H9 (cell line): ENCODE measurements around the gene CDK12. TPM values are rescaled to one million over a fixed set of nuclear protein-coding genes. Genes with fewer than 3 reads are reported as not detected.

Experiments used
- DNase-seq: peaks from one replicate; pipeline ENCODE4 v3.0.0-alpha.2; 2017
- H2AFZ ChIP-seq: one replicate; pipeline ENCODE4 v1.6.1; 2013; ENCODE audit warnings: mild to moderate bottlenecking, low read length, control low read depth, moderate library complexity
- H2AK5ac ChIP-seq: 2 replicates; pipeline ENCODE4 v1.6.1; 2013; ENCODE audit warnings: low read length, control low read depth, mixed read lengths; ENCODE audit not compliant: insufficient read length
- H2BK120ac ChIP-seq: one replicate; pipeline ENCODE4 v1.6.1; 2013; ENCODE audit warnings: low read depth, mild to moderate bottlenecking, low read length, control low read depth, inconsistent platforms; ENCODE audit not compliant: poor library complexity, severe bottlenecking
- H2BK12ac ChIP-seq: 2 replicates; pipeline ENCODE4 v1.6.1; 2013; ENCODE audit warnings: low read length, control low read depth, mixed read lengths, low read depth; ENCODE audit not compliant: insufficient read length
- H2BK15ac ChIP-seq: 2 replicates; pipeline ENCODE4 v1.6.1; 2013; ENCODE audit warnings: low read depth, low read length, control low read depth
- H2BK20ac ChIP-seq: one replicate; pipeline ENCODE4 v1.6.1; 2013; ENCODE audit warnings: low read depth, mild to moderate bottlenecking, low read length, control low read depth, inconsistent platforms; ENCODE audit not compliant: poor library complexity, severe bottlenecking
- H2BK5ac ChIP-seq: 2 replicates; pipeline ENCODE4 v1.6.1; 2013; ENCODE audit warnings: low read length, control low read depth, mixed read lengths; ENCODE audit not compliant: insufficient read length
- H3K14ac ChIP-seq: 2 replicates; pipeline ENCODE4 v1.6.1; 2013; ENCODE audit warnings: low read length, control low read depth; ENCODE audit not compliant: insufficient read depth
- H3K18ac ChIP-seq: 2 replicates; pipeline ENCODE4 v1.6.1; 2013; ENCODE audit warnings: low read depth, mild to moderate bottlenecking, mixed read lengths, low read length, control low read depth; ENCODE audit not compliant: insufficient read length
- H3K23ac ChIP-seq: 2 replicates; pipeline ENCODE4 v1.6.1; 2013; ENCODE audit warnings: low read length, control low read depth, mixed read lengths, low read depth; ENCODE audit not compliant: insufficient read length
- H3K23me2 ChIP-seq: 2 replicates; pipeline ENCODE4 v1.6.1; 2013; ENCODE audit warnings: low read depth, mild to moderate bottlenecking, mixed read lengths, low read length, control low read depth; ENCODE audit not compliant: insufficient read length, poor library complexity, severe bottlenecking
- H3K27ac ChIP-seq: 2 replicates; pipeline ENCODE4 v1.5.1; 2013; ENCODE audit warnings: low read length, control low read depth, mixed read lengths, low read depth; ENCODE audit not compliant: insufficient read length
- H3K27me3 ChIP-seq: 2 replicates; pipeline ENCODE4 v1.6.1; 2013; ENCODE audit warnings: low read length, control low read depth, inconsistent platforms; ENCODE audit not compliant: insufficient read depth
- H3K4ac ChIP-seq: 2 replicates; pipeline ENCODE4 v1.6.1; 2013; ENCODE audit warnings: low read depth, mild to moderate bottlenecking, control low read depth, inconsistent platforms, low read length, moderate library complexity
- H3K4me1 ChIP-seq: 2 replicates; pipeline ENCODE4 v1.6.1; 2013; ENCODE audit warnings: low read length, control low read depth, inconsistent platforms; ENCODE audit not compliant: insufficient read depth
- H3K4me2 ChIP-seq: 2 replicates; pipeline ENCODE4 v1.6.1; 2013; ENCODE audit warnings: low read length, control low read depth, mixed read lengths; ENCODE audit not compliant: insufficient read length, insufficient read depth
- H3K56ac ChIP-seq: 2 replicates; pipeline ENCODE4 v1.6.1; 2013; ENCODE audit warnings: low read depth, mild to moderate bottlenecking, mixed read lengths, low read length, control low read depth; ENCODE audit not compliant: insufficient read length
- H3K79me1 ChIP-seq: 2 replicates; pipeline ENCODE4 v1.6.1; 2013; ENCODE audit warnings: low read depth, mild to moderate bottlenecking, moderate library complexity, low read length, control low read depth, inconsistent platforms; ENCODE audit not compliant: insufficient read depth, poor library complexity, severe bottlenecking
- H3K79me2 ChIP-seq: 2 replicates; pipeline ENCODE4 v1.6.1; 2013; ENCODE audit warnings: low read length, control low read depth, inconsistent platforms; ENCODE audit not compliant: insufficient read depth
- H3K9ac ChIP-seq: 2 replicates; pipeline ENCODE4 v1.6.1; 2013; ENCODE audit warnings: low read length, control low read depth, mixed read lengths; ENCODE audit not compliant: insufficient read length; ENCODE audit errors: extremely low read depth
- H3K9me3 ChIP-seq: one replicate; pipeline ENCODE4 v1.6.1; 2013; ENCODE audit warnings: low read depth, low read length, inconsistent platforms; ENCODE audit not compliant: control insufficient read depth
- H3T11ph ChIP-seq: one replicate; pipeline ENCODE4 v1.6.1; 2013; ENCODE audit warnings: mild to moderate bottlenecking, low read length, control low read depth, inconsistent platforms
- H4K20me1 ChIP-seq: one replicate; pipeline ENCODE4 v1.6.1; 2013; ENCODE audit not compliant: control insufficient read depth, insufficient read length, insufficient read depth
- H4K5ac ChIP-seq: 2 replicates; pipeline ENCODE4 v1.6.1; 2013; ENCODE audit warnings: low read depth, mild to moderate bottlenecking, mixed read lengths, low read length, control low read depth; ENCODE audit not compliant: insufficient read length
- H4K8ac ChIP-seq: replicated peaks from 2 replicates; pipeline ENCODE4 v1.6.1; 2013; ENCODE audit warnings: low read length, control low read depth, mixed read lengths, low read depth; ENCODE audit not compliant: insufficient read length
- H4K91ac ChIP-seq: 2 replicates; pipeline ENCODE4 v1.6.1; 2013; ENCODE audit warnings: low read depth, mild to moderate bottlenecking, moderate library complexity, mixed read lengths, low read length, control low read depth; ENCODE audit not compliant: insufficient read length
- H3K27ac Mint-ChIP-seq, 3 experiments: 2 replicates in 2 of 3; 3 replicates in 1 of 3; pipeline ENCODE4 v1.8.0; 2020 to 2021; ENCODE audit warnings: mixed read lengths in 3 of 3, mild to moderate bottlenecking in 1 of 3, moderate library complexity in 1 of 3
- H3K27me3 Mint-ChIP-seq: 2 replicates; pipeline ENCODE4 v1.8.0; 2021; ENCODE audit warnings: low read depth, mild to moderate bottlenecking, moderate library complexity, mixed read lengths
- H3K36me3 Mint-ChIP-seq, 3 experiments: 2 replicates in 2 of 3; 3 replicates in 1 of 3; pipeline ENCODE4 v1.8.0; 2020 to 2021; ENCODE audit warnings: low read depth in 3 of 3, mixed read lengths in 3 of 3; ENCODE audit not compliant: insufficient read depth in 1 of 3
- H3K4me1 Mint-ChIP-seq, 2 experiments: 2 replicates each; pipeline ENCODE4 v1.8.0; 2020; ENCODE audit warnings: mixed read lengths in 2 of 2
- H3K4me3 Mint-ChIP-seq, 2 experiments: 2 replicates in 1 of 2; 3 replicates in 1 of 2; pipeline ENCODE4 v1.8.0; 2020 to 2021; ENCODE audit warnings: mild to moderate bottlenecking in 2 of 2, mixed read lengths in 2 of 2, moderate library complexity in 1 of 2
- H3K9me3 Mint-ChIP-seq, 2 experiments: 2 replicates in 1 of 2; 3 replicates in 1 of 2; pipeline ENCODE4 v1.8.0; 2020; ENCODE audit warnings: mild to moderate bottlenecking in 2 of 2, mixed read lengths in 2 of 2, moderate library complexity in 1 of 2
- WGBS: extraction: QIAGEN DNeasy Blood & Tissue Kit; methylation state at CpG from one replicate; pipeline ENCODE4 v1.1.7; 2013; ENCODE audit warnings: missing lambda C conversion rate, low lambda C conversion rate, mixed read lengths; ENCODE audit not compliant: insufficient read length; ENCODE audit errors: extremely low coverage; 5-methylcytosine and 5-hydroxymethylcytosine counted together
- total RNA-seq: library from RNA; stranded (reverse); gene quantifications from 2 replicates; pipeline ENCODE4 v1.2.1, GENCODE V29; 2021
- TF ChIP-seq, protein P1 (sequence below): fragments of 200-600 bp; sonication (generic); conservative IDR thresholded peaks from 3 replicates; pipeline ENCODE4 v1.8.0; 2021; ENCODE audit warnings: antibody characterized with exemption, mild to moderate bottlenecking

CDK12 gene
- total RNA-seq, 1 experiment from 2014 or later = 87.6 TPM

GRCh38 chr17:39416141-39416540 is 45.1 kb upstream of the CDK12 start:
- H3K56ac ChIP-seq = no peak overlapping the region
- H3K27me3 Mint-ChIP-seq = no peaks in the 10 kb centered on the region
- H3K79me2 ChIP-seq = no peaks in the 10 kb centered on the region
- H3K9ac ChIP-seq = no peak overlapping the region
- no peak overlapping the region for H2BK15ac ChIP-seq
- no peak overlapping the region for H2BK12ac ChIP-seq
- H3K14ac ChIP-seq = no peak overlapping the region
- DNase-seq = no peak
- no peaks in the 10 kb centered on the region for H3K9me3 ChIP-seq
- no CpG with 5 or more reads among the region's 1 CpG for WGBS
- H2AK5ac ChIP-seq = no peak overlapping the region
- no peak overlapping the region for H3K4me2 ChIP-seq
- H3K4ac ChIP-seq = no peak overlapping the region
- H2AFZ ChIP-seq = no peak overlapping the region
- H3K4me1 Mint-ChIP-seq = no peaks in the 10 kb centered on the region
- H3K36me3 Mint-ChIP-seq = peaks cover 27 to 80% (median 61%) of the 10 kb centered on the region in 3 experiments
- H3K18ac ChIP-seq = no peak overlapping the region
- no peak overlapping the region for H2BK5ac ChIP-seq
- H3K27ac Mint-ChIP-seq = no peak overlapping the region
- H4K20me1 ChIP-seq = no peaks in the 10 kb centered on the region
- no peaks in the 10 kb centered on the region for H3K27me3 ChIP-seq
- no peaks in the 10 kb centered on the region for H3K23me2 ChIP-seq
- H2BK120ac ChIP-seq = no peak overlapping the region
- no peak overlapping the region for H3K27ac ChIP-seq
- H3K4me3 Mint-ChIP-seq = no peak overlapping the region
- TF ChIP-seq, protein P1, sequence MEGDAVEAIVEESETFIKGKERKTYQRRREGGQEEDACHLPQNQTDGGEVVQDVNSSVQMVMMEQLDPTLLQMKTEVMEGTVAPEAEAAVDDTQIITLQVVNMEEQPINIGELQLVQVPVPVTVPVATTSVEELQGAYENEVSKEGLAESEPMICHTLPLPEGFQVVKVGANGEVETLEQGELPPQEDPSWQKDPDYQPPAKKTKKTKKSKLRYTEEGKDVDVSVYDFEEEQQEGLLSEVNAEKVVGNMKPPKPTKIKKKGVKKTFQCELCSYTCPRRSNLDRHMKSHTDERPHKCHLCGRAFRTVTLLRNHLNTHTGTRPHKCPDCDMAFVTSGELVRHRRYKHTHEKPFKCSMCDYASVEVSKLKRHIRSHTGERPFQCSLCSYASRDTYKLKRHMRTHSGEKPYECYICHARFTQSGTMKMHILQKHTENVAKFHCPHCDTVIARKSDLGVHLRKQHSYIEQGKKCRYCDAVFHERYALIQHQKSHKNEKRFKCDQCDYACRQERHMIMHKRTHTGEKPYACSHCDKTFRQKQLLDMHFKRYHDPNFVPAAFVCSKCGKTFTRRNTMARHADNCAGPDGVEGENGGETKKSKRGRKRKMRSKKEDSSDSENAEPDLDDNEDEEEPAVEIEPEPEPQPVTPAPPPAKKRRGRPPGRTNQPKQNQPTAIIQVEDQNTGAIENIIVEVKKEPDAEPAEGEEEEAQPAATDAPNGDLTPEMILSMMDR = no peak
- no peaks in the 10 kb centered on the region for H3K9me3 Mint-ChIP-seq
- H4K8ac ChIP-seq = no peak overlapping the region
- no peak overlapping the region for H4K5ac ChIP-seq
- no peak overlapping the region for H3T11ph ChIP-seq
- H2BK20ac ChIP-seq = no peak overlapping the region
- H3K4me1 ChIP-seq = no peaks in the 10 kb centered on the region
- no peak overlapping the region for H4K91ac ChIP-seq
- H3K23ac ChIP-seq = no peak overlapping the region
- no peaks in the 10 kb centered on the region for H3K79me1 ChIP-seq
